GM12878 (cell line): Measurements from ENCODE around the gene NTM. TPM values are rescaled to one million over a fixed set of nuclear protein-coding genes. Genes with fewer than 3 reads are reported as not detected.

ENCODE experiments used
- ATAC-seq: fragments of 200-7000 bp; cut with Tn5 transposase; 3 replicates; pipeline ENCODE4 v1.9.1; 2020; ENCODE audit warnings: mild to moderate bottlenecking, moderate library complexity
- BruUV-seq: library from RNA; stranded (reverse); fragments of 400-500 nt; replicated peaks from 2 replicates; lab custom pipeline; 2021; lab: Mats Ljungman, UMichigan
- CTCF ChIA-PET: fragments of 300-600 bp; sonication (Branson Sonifier 250); formaldehyde crosslinking; extraction: SDS; loops from one replicate; lab custom pipeline; 2021; ENCODE audit warnings: inconsistent platforms; lab: Yijun Ruan, JAX
- POLR2A ChIA-PET: fragments of 350-600 bp; formaldehyde crosslinking; extraction: SDS; loops from one replicate; lab custom pipeline; 2021; ENCODE audit warnings: inconsistent platforms; lab: Charles Lee
- RAD21 ChIA-PET: fragments of 300-600 bp; sonication (Branson Sonifier 250); formaldehyde crosslinking; loops from one replicate; lab custom pipeline; 2023; ENCODE audit warnings: antibody characterized with exemption; ENCODE audit not compliant: unreplicated experiment; lab: Charles Lee
- SMC1A ChIA-PET: fragments of 300-600 bp; sonication (Branson Sonifier 250); formaldehyde crosslinking; loops from one replicate; lab custom pipeline; 2023; ENCODE audit not compliant: unreplicated experiment, uncharacterized antibody; lab: Charles Lee
- DNase-seq: peaks from one replicate; pipeline ENCODE4 v3.0.0-alpha.2; 2011; ENCODE audit warnings: low read depth, low spot score
- FAIRE-seq: peaks from 3 replicates; lab custom pipeline; 2011; peaks lifted over from hg19 to GRCh38; lab: Jason Lieb, UNC
- H2AFZ ChIP-seq: 2 replicates; pipeline ENCODE4 v1.6.0; 2011; ENCODE audit warnings: low read depth, low read length, control low read depth; ENCODE audit not compliant: control insufficient read depth
- H3K27ac ChIP-seq: 2 replicates; pipeline ENCODE4 v1.5.1; 2011; ENCODE audit warnings: control low read depth; ENCODE audit not compliant: control insufficient read depth, insufficient read depth
- H3K27me3 ChIP-seq, 2 experiments: replicated peaks in 1 of 2; 2 replicates each; pipeline versions ENCODE4 v1.6.0 to v1.6.1; 2011; ENCODE audit warnings: low read length in 1 of 2; ENCODE audit not compliant: control insufficient read depth in 2 of 2, insufficient read depth in 2 of 2
- H3K36me3 ChIP-seq, 2 experiments: 2 replicates each; pipeline ENCODE4 v1.5.1; 2011; ENCODE audit warnings: low read length in 1 of 2; ENCODE audit not compliant: control insufficient read depth in 2 of 2, insufficient read depth in 2 of 2
- H3K4me1 ChIP-seq: 2 replicates; pipeline ENCODE4 v1.6.1; 2011; ENCODE audit warnings: mild to moderate bottlenecking, low read length, moderate library complexity, mixed read lengths; ENCODE audit not compliant: control insufficient read depth, insufficient read depth
- H3K4me2 ChIP-seq: 2 replicates; pipeline ENCODE4 v1.6.0; 2011; ENCODE audit warnings: control low read depth; ENCODE audit not compliant: control insufficient read depth, insufficient read depth
- H3K4me3 ChIP-seq: fragments of 200-600 bp; sonication (generic); 2 replicates; pipeline ENCODE4 v1.5.1; 2016
- H3K79me2 ChIP-seq: 2 replicates; pipeline ENCODE4 v1.6.0; 2011; ENCODE audit warnings: low read length; ENCODE audit not compliant: control insufficient read depth, insufficient read depth
- H3K9ac ChIP-seq: 2 replicates; pipeline ENCODE4 v1.8.0; 2011; ENCODE audit warnings: low read length, control low read depth, mixed read lengths; ENCODE audit not compliant: control insufficient read depth, insufficient read depth
- H3K9me3 ChIP-seq: replicated peaks from 3 replicates; pipeline ENCODE4 v1.5.1; 2011; ENCODE audit warnings: mild to moderate bottlenecking, low read length; ENCODE audit not compliant: control insufficient read depth, insufficient read depth
- H4K20me1 ChIP-seq: 2 replicates; pipeline ENCODE4 v1.6.0; 2011; ENCODE audit not compliant: control insufficient read depth, insufficient read depth
- CEBPZ ChIP-seq: fragments of 150-350 bp; IDR thresholded peaks from 2 replicates; pipeline ENCODE4 v1.6.1; 2016; ENCODE audit warnings: low read depth, low read length
- SUZ12 ChIP-seq: fragments of 200-600 bp; sonication (generic); IDR thresholded peaks from one replicate; pipeline ENCODE4 v1.6.1; 2018; ENCODE audit warnings: antibody characterized with exemption, mild to moderate bottlenecking; ENCODE audit not compliant: unreplicated experiment
- WGBS: methylation state at CpG from one replicate; pipeline ENCODE4 v1.1.6; 2016; ENCODE audit warnings: low lambda C conversion rate; ENCODE audit not compliant: insufficient replicate concordance, insufficient coverage; ENCODE audit errors: missing lambda C conversion rate; 5-methylcytosine and 5-hydroxymethylcytosine counted together
- in situ Hi-C: fragments of 300-500 bp; cut with MboI; formaldehyde crosslinking; loops from 9 replicates; pipeline ENCODE4 v1.14.3; 2018; ENCODE audit warnings: mixed read lengths
- intact Hi-C: fragments of 100-400 bp; cut with micrococcal nuclease; formaldehyde crosslinking; loops from one replicate; pipeline ENCODE4 v1.14.2; 2022; ENCODE audit not compliant: unreplicated experiment
- polyA plus RNA-seq, 11 experiments: library from polyadenylated mRNA; depleted of rRNA in 4 of 11; unstranded in 6 of 11; stranded (reverse) in 5 of 11; fragments of >200 nt; fragmentation: Nextera tagmentation in 4 of 11; fragmentation: Illumina TruSeq in 1 of 11; extraction: Ambion mirVana in 4 of 11; extraction: Trizol in 1 of 11; gene quantifications; 1 replicate in 1 of 11; 2 replicates in 10 of 11; pipeline versions ENCODE4 v1.2.1 to v1.2.3, GENCODE V29; 2011 to 2016; ENCODE audit warnings: inconsistent platforms in 2 of 11, missing spikeins in 2 of 11, low read depth in 1 of 11
- small RNA-seq: library from RNA; depleted of rRNA; stranded (forward); fragments of <200 nt; gene quantifications from one replicate; pipeline ENCODE3, GENCODE V24; 2014
- total RNA-seq, 4 experiments: library from RNA; depleted of rRNA in 3 of 4; stranded (reverse); fragments of >200 nt in 3 of 4; fragmentation: Illumina TruSeq in 1 of 4; extraction: Trizol in 1 of 4; gene quantifications; 2 replicates each; pipeline versions ENCODE4 v1.2.1 to v1.2.3, GENCODE V29; 2013 to 2021
- TF ChIP-seq, protein P1 (sequence below): IDR thresholded peaks from 2 replicates; pipeline ENCODE4 v1.6.1; 2011; ENCODE audit warnings: borderline replicate concordance, low read depth, mild to moderate bottlenecking, moderate library complexity, low read length; ENCODE audit not compliant: insufficient read depth, poor library complexity, severe bottlenecking
- TF ChIP-seq, protein P2 (sequence below): IDR thresholded peaks from 2 replicates; pipeline ENCODE4 v1.6.1; 2011; ENCODE audit warnings: borderline replicate concordance, low read depth, mild to moderate bottlenecking, moderate library complexity, mixed read lengths, low read length; ENCODE audit not compliant: insufficient read depth; ENCODE audit errors: extremely low read length

NTM gene
- total and polyA plus RNA-seq, 10 of the 15 experiments (the other 5 are each of a cell fraction or from before 2014, with no cell fraction given) = not detected

DNA sequence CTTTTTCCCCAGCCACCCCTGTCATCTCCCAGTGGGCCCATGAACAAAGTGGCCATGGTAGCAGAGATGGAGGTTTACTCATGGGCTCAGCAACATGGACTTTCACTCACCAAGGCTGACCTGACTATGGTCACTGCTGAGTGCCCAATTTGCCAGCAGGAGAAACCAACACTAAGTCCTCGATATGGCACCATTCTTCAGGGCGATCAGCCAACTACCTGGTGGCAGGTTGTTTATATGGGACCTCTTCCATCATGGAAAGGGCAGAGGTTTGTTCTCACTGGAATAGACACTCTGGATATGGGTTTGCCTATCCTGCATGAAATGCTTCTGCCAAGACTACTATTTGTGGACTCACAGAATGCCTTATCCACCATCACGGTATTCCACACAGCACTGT, 1009.1 kb downstream of the NTM start:
- ATAC-seq = no peak
- H2AFZ ChIP-seq = no peak overlapping the region
- H3K79me2 ChIP-seq = no peaks in the 10 kb centered on the region
- ChIA-PET SMC1A (no interaction called here), CTCF (no interaction called here), RAD21 (no interaction called here), POLR2A (no interaction called here)
- 51% methylated on average over 3 of the region's 3 CpGs for WGBS
- intact Hi-C loops (no loop called here), in situ Hi-C loops (no loop called here)
- BruUV-seq = no TSS peak
- DNase-seq = no peak
- no peak overlapping the region for H3K4me2 ChIP-seq
- FAIRE-seq = no peak
- H4K20me1 ChIP-seq = no peaks in the 10 kb centered on the region
- H3K27ac ChIP-seq = no peak overlapping the region
- H3K4me3 ChIP-seq = no peak overlapping the region
- no peaks in the 10 kb centered on the region for H3K27me3 ChIP-seq
- no peaks in the 10 kb centered on the region for H3K4me1 ChIP-seq
- no peaks in the 10 kb centered on the region for H3K36me3 ChIP-seq
- TF ChIP-seq, protein P1, sequence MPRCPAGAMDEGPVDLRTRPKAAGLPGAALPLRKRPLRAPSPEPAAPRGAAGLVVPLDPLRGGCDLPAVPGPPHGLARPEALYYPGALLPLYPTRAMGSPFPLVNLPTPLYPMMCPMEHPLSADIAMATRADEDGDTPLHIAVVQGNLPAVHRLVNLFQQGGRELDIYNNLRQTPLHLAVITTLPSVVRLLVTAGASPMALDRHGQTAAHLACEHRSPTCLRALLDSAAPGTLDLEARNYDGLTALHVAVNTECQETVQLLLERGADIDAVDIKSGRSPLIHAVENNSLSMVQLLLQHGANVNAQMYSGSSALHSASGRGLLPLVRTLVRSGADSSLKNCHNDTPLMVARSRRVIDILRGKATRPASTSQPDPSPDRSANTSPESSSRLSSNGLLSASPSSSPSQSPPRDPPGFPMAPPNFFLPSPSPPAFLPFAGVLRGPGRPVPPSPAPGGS = no peak
- TF ChIP-seq, protein P2, sequence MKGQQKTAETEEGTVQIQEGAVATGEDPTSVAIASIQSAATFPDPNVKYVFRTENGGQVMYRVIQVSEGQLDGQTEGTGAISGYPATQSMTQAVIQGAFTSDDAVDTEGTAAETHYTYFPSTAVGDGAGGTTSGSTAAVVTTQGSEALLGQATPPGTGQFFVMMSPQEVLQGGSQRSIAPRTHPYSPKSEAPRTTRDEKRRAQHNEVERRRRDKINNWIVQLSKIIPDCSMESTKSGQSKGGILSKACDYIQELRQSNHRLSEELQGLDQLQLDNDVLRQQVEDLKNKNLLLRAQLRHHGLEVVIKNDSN = no peak
- no peak for TF ChIP-seq SUZ12
- no peak for TF ChIP-seq CEBPZ
- H3K9ac ChIP-seq = no peak overlapping the region
- no peaks in the 10 kb centered on the region; the same call in 2 of the 3 replicates for H3K9me3 ChIP-seq

Small RNAs within 50 kb of the gene (small RNA-seq; reads per million reads assigned to genes)
- not detected for gene RNU6ATAC12P
